Bladder microvascular endothelial cell (primary cell): ENCODE measurements around the gene WDR17. TPM values are rescaled to one million over a fixed set of nuclear protein-coding genes. Genes with fewer than 3 reads are reported as not detected.

Source experiments
- total RNA-seq: library from RNA; depleted of rRNA; stranded (reverse); fragments of >200 nt; gene quantifications from 2 replicates; pipeline ENCODE4 v1.2.3, GENCODE V29; 2014

Gene WDR17
- under 0.01 and 0.19 TPM in 2 replicates for total RNA-seq

DNA sequence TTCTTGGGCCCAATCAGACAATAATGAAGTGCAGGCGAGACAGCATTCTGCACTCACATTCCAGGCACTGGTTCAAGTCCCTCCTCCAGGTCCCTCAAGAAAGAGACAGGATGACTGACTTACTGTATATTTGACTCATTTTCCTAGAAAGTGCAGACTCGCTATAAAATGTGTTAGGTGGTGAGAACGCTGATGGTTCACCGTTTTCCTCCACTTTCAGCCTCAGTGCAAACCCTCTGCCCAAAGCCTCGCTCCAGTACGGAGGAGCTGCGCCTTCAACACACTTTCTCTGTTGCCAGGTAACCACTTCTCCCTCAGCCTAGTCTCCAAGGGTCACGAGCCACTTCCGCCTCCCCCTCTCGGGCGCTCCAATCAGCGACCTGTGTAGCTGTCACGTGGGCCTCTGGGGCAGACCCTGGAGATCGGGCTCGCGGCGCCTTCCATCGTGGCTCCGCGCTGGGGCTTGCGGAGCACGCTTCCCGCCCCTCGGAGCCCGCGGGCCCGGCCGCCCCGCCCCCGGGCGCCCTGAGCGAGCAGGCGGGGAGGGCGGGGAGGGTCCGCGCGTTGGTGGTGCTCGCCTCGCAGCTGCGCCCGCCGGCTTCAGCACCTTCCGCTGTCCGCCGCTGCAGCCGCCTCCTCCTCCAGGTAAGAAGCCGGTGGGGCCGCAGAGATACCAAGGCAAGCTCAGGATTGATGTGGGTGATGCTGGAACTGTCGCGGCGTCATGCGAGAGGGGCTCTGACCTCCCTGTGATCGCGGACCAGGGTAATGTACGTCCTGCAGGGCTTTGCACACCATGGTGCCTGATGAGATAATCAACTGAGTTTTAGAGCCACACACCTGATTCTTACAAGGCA lies at the start of gene WDR17:
Gene WDR17, plus strand, starts transcription at position 407 of the 857 bp plus-strand sequence. CDS start 45,740 bp downstream, outside the sequence.

DNA sequence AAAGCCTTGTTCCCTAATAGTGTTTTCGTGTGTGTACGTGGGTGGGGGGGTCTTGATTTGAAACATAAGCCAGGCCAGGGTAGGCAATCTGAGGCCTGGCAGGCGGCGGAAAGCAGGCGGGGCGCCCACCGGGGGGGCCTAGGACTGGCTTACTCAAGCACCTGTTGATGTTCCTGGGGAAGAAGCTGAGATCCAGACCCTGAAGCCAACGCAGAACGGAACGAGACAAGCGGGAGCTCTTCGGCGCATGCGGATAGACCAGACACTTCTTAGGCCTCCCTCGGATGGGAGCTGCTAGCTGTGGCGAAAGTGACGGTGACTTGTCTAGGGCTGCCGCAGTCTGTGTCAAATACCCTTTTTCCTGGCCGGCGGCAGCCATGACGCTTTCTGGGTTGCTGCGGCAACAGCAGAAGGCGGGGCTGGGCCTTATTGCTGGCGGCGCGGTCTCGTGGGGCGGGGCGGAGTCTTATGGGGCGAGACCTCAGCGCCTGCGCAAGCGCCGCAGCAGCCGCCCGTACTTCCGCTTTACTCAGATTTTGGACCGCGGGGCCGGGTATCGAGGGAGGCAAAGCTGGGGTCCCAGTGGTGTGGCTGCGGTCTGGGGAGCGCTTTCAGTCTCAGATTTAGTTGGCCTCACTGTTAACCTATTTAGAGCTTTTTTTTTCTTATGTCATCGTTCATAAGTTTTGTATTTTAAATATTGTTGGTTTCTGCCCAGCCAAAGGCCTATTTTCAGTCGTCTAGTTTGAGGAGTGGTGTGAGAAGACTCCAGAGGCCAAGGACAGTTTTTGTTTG lies 129.7 kb downstream of the WDR17 start, which contains the start of gene SPATA4:
Gene SPATA4, minus strand, starts transcription at position 402 of the 795 bp plus-strand sequence. Its CDS starts 23 bp downstream, at position 379.

Other genes with a start within 250 kb of the WDR17 start
- gene SPATA4, start 129.7 kb downstream of the WDR17 start, total RNA-seq, result not detected in 2 replicates
- not detected in 2 replicates for gene ASB5, start 203.4 kb downstream of the WDR17 start, total RNA-seq